IMR-90 (cell line): ENCODE measurements around the gene CCDC40. TPM values are rescaled to one million over a fixed set of nuclear protein-coding genes. Genes with fewer than 3 reads are reported as not detected.

Experiments used
- ATAC-seq: fragments of 200-7000 bp; cut with Tn5 transposase; 2 replicates; pipeline ENCODE4 v1.9.1; 2020; ENCODE audit warnings: low read depth, mild to moderate bottlenecking, moderate library complexity
- BruUV-seq: library from RNA; stranded (reverse); fragments of 400-500 nt; replicated peaks from 2 replicates; lab custom pipeline; 2021; lab: Mats Ljungman, UMichigan
- CTCF ChIA-PET: fragments of 300-600 bp; formaldehyde crosslinking; extraction: SDS; loops from one replicate; lab custom pipeline; 2021; ENCODE audit warnings: antibody characterized with exemption; lab: Yijun Ruan, JAX
- POLR2A ChIA-PET: fragments of 300-600 bp; sonication (Branson Sonifier 250); formaldehyde crosslinking; loops from one replicate; lab custom pipeline; 2022; ENCODE audit warnings: antibody characterized with exemption; ENCODE audit not compliant: unreplicated experiment; lab: Charles Lee
- DNase-seq: peaks from one replicate; pipeline ENCODE4 v3.0.0; 2013
- H2AFZ ChIP-seq: replicated peaks from 2 replicates; pipeline ENCODE3; 2013; ENCODE audit warnings: low read length, mild to moderate bottlenecking; ENCODE audit not compliant: poor library complexity
- H2AK5ac ChIP-seq: 2 replicates; pipeline ENCODE4 v1.6.1; 2013; ENCODE audit warnings: low read depth, low read length, inconsistent platforms
- H2AK9ac ChIP-seq: replicated peaks from 2 replicates; pipeline ENCODE3; 2013; ENCODE audit warnings: mild to moderate bottlenecking, low read depth, low read length, moderate library complexity; ENCODE audit not compliant: poor library complexity
- H2BK120ac ChIP-seq: 2 replicates; pipeline ENCODE4 v1.6.1; 2013; ENCODE audit warnings: low read depth, low read length, inconsistent platforms
- H2BK15ac ChIP-seq: 3 replicates; pipeline ENCODE4 v1.6.1; 2013; ENCODE audit warnings: low read depth, low read length, inconsistent platforms
- H2BK20ac ChIP-seq: 2 replicates; pipeline ENCODE4 v1.6.1; 2013; ENCODE audit warnings: low read depth, mild to moderate bottlenecking, inconsistent platforms, low read length, moderate library complexity
- H2BK5ac ChIP-seq: 2 replicates; pipeline ENCODE4 v1.6.1; 2013; ENCODE audit warnings: mild to moderate bottlenecking, low read depth, low read length, inconsistent platforms; ENCODE audit not compliant: poor library complexity, severe bottlenecking
- H3K14ac ChIP-seq: replicated peaks from 2 replicates; pipeline ENCODE4 v1.6.1; 2013; ENCODE audit warnings: low read depth, low read length, inconsistent platforms
- H3K18ac ChIP-seq: 2 replicates; pipeline ENCODE4 v1.6.1; 2013; ENCODE audit warnings: low read depth, low read length, control low read depth
- H3K23ac ChIP-seq: 2 replicates; pipeline ENCODE4 v1.6.1; 2013; ENCODE audit warnings: low read depth, low read length, inconsistent platforms
- H3K27ac ChIP-seq: 2 replicates; pipeline ENCODE4 v1.5.1; 2013; ENCODE audit warnings: mild to moderate bottlenecking, control low read depth, low read length; ENCODE audit not compliant: insufficient read depth
- H3K27me3 ChIP-seq: 2 replicates; pipeline ENCODE4 v1.6.1; 2013; ENCODE audit warnings: low read length; ENCODE audit not compliant: control insufficient read depth, insufficient read depth
- H3K36me3 ChIP-seq: 2 replicates; pipeline ENCODE4 v1.6.1; 2013; ENCODE audit warnings: low read length, mixed read lengths; ENCODE audit not compliant: control insufficient read depth, insufficient read depth
- H3K4ac ChIP-seq: 2 replicates; pipeline ENCODE4 v1.6.1; 2013; ENCODE audit warnings: low read depth, low read length, inconsistent platforms
- H3K4me1 ChIP-seq: 2 replicates; pipeline ENCODE4 v1.6.1; 2013; ENCODE audit warnings: low read length, mixed read lengths; ENCODE audit not compliant: control insufficient read depth, insufficient read depth
- H3K4me2 ChIP-seq: 2 replicates; pipeline ENCODE4 v1.6.1; 2013; ENCODE audit warnings: low read depth, mild to moderate bottlenecking, control low read depth, low read length, moderate library complexity
- H3K4me3 ChIP-seq: 2 replicates; pipeline ENCODE4 v1.5.1; 2013; ENCODE audit warnings: low read depth, mild to moderate bottlenecking, control low read depth, low read length, moderate library complexity; ENCODE audit not compliant: insufficient read depth
- H3K56ac ChIP-seq: 2 replicates; pipeline ENCODE4 v1.6.1; 2013; ENCODE audit warnings: low read length, inconsistent platforms; ENCODE audit not compliant: insufficient read depth; ENCODE audit errors: extremely low read depth
- H3K79me1 ChIP-seq, 2 experiments: 2 replicates each; pipeline ENCODE4 v1.6.1; 2013; ENCODE audit warnings: low read length in 2 of 2, inconsistent platforms in 1 of 2, low read depth in 1 of 2
- H3K9ac ChIP-seq: 2 replicates; pipeline ENCODE4 v1.6.1; 2013; ENCODE audit warnings: low read depth, low read length, control low read depth
- H3K9me1 ChIP-seq: 2 replicates; pipeline ENCODE4 v1.6.1; 2013; ENCODE audit warnings: low read length, inconsistent platforms; ENCODE audit not compliant: insufficient read depth
- H3K9me3 ChIP-seq: 2 replicates; pipeline ENCODE4 v1.6.1; 2013; ENCODE audit warnings: low read length; ENCODE audit not compliant: control insufficient read depth, insufficient read depth
- H4K20me1 ChIP-seq: 2 replicates; pipeline ENCODE4 v1.6.1; 2013; ENCODE audit warnings: low read length, inconsistent platforms; ENCODE audit not compliant: insufficient read depth
- H4K5ac ChIP-seq: 2 replicates; pipeline ENCODE4 v1.6.1; 2013; ENCODE audit warnings: mild to moderate bottlenecking, low read depth, low read length, control low read depth
- H4K8ac ChIP-seq, 2 experiments: 2 replicates each; pipeline ENCODE4 v1.6.1; 2013; ENCODE audit warnings: low read depth in 2 of 2, low read length in 2 of 2, control low read depth in 1 of 2, inconsistent platforms in 1 of 2
- H4K91ac ChIP-seq: 2 replicates; pipeline ENCODE4 v1.6.1; 2013; ENCODE audit warnings: low read depth, low read length, inconsistent platforms; ENCODE audit not compliant: insufficient read depth
- BHLHE40 ChIP-seq: fragments of 150-350 bp; IDR thresholded peaks from 2 replicates; pipeline ENCODE4 v1.6.1; 2016; ENCODE audit warnings: mild to moderate bottlenecking, low read depth, low read length
- CEBPB ChIP-seq: IDR thresholded peaks from 2 replicates; pipeline ENCODE4 v1.6.1; 2012; ENCODE audit warnings: low read depth, low read length, improper control_type of control experiment
- CHD1 ChIP-seq: IDR thresholded peaks from 2 replicates; pipeline ENCODE4 v1.6.1; 2012; ENCODE audit warnings: low read depth, low read length, improper control_type of control experiment
- CTCF ChIP-seq: conservative IDR thresholded peaks from 2 replicates; pipeline ENCODE4 v1.5.1; 2012; ENCODE audit warnings: mild to moderate bottlenecking, low read depth, low read length, improper control_type of control experiment
- FOS ChIP-seq: fragments of 150-350 bp; IDR thresholded peaks from 2 replicates; pipeline ENCODE4 v1.6.1; 2016; ENCODE audit warnings: low read depth, low read length
- MAFK ChIP-seq: IDR thresholded peaks from 2 replicates; pipeline ENCODE4 v1.6.1; 2012; ENCODE audit warnings: low read depth, low read length, improper control_type of control experiment
- MAZ ChIP-seq: IDR thresholded peaks from 2 replicates; pipeline ENCODE4 v1.6.1; 2012; ENCODE audit warnings: low read depth, mild to moderate bottlenecking, low read length, improper control_type of control experiment, moderate library complexity, borderline replicate concordance
- MXI1 ChIP-seq: IDR thresholded peaks from 2 replicates; pipeline ENCODE4 v1.6.1; 2012; ENCODE audit warnings: low read depth, mild to moderate bottlenecking, low read length, moderate library complexity, borderline replicate concordance
- NFE2L2 ChIP-seq: fragments of 150-350 bp; IDR thresholded peaks from 2 replicates; pipeline ENCODE4 v1.6.1; 2016; ENCODE audit warnings: low read depth, mild to moderate bottlenecking, low read length
- POLR2A ChIP-seq: IDR thresholded peaks from 2 replicates; pipeline ENCODE4 v1.6.1; 2012; ENCODE audit warnings: mild to moderate bottlenecking, low read depth, low read length
- RAD21 ChIP-seq: IDR thresholded peaks from 2 replicates; pipeline ENCODE4 v1.6.1; 2012; ENCODE audit warnings: low read length, improper control_type of control experiment
- RCOR1 ChIP-seq: IDR thresholded peaks from 2 replicates; pipeline ENCODE4 v1.6.1; 2012; ENCODE audit warnings: mild to moderate bottlenecking, low read length, improper control_type of control experiment; ENCODE audit not compliant: insufficient replicate concordance
- RFX5 ChIP-seq: IDR thresholded peaks from 2 replicates; pipeline ENCODE4 v1.8.0; 2012; ENCODE audit warnings: low read depth, mild to moderate bottlenecking, low read length, moderate library complexity
- SMC3 ChIP-seq: fragments of 150-350 bp; IDR thresholded peaks from 2 replicates; pipeline ENCODE4 v1.6.1; 2016; ENCODE audit warnings: low read depth, mild to moderate bottlenecking, antibody characterized with exemption, low read length, moderate library complexity
- WGBS, 2 experiments: methylation state at CpG; one replicate each; pipeline versions ENCODE4 v1.1.5 to v1.1.7; 2013; ENCODE audit warnings: missing lambda C conversion rate in 2 of 2; ENCODE audit not compliant: insufficient read length in 1 of 2; ENCODE audit errors: extremely low coverage in 2 of 2; 5-methylcytosine and 5-hydroxymethylcytosine counted together
- dilution Hi-C: fragments of 300-500 bp; cut with HindIII; formaldehyde crosslinking; loops from one replicate; pipeline ENCODE4 v1.14.3; 2018; ENCODE audit warnings: low sequenced_read_pairs; ENCODE audit not compliant: unreplicated experiment
- in situ Hi-C: fragments of 300-500 bp; cut with MboI; formaldehyde crosslinking; loops from 3 replicates; pipeline ENCODE4 v1.14.3; 2019; ENCODE audit warnings: low sequenced_read_pairs, inconsistent platforms, mixed read lengths
- intact Hi-C: fragments of 100-400 bp; cut with micrococcal nuclease; formaldehyde crosslinking; loops from 2 replicates; pipeline ENCODE4 v1.10.0; 2022
- polyA plus RNA-seq, 3 experiments: library from polyadenylated mRNA; depleted of rRNA; stranded (reverse); fragments of >200 nt; gene quantifications; 2 replicates each; pipeline ENCODE4 v1.2.3, GENCODE V29; 2012; ENCODE audit warnings: low replicate concordance in 1 of 3
- total RNA-seq: library from RNA; depleted of rRNA; stranded (reverse); fragments of >200 nt; gene quantifications from 2 replicates; pipeline ENCODE4 v1.2.3, GENCODE V29; 2012
- TF ChIP-seq, protein P1 (sequence below): fragments of 150-350 bp; IDR thresholded peaks from 2 replicates; pipeline ENCODE4 v1.6.1; 2016; ENCODE audit warnings: low read depth, mild to moderate bottlenecking, low read length, moderate library complexity, borderline replicate concordance

The CCDC40 gene
- total and polyA plus RNA-seq, 2 of the 4 experiments (the other 2 are of a cell fraction) = 0.90 to 4.7 TPM

GRCh38 chr17:80017226-80018010 lies 19.0 kb upstream of the CCDC40 start:
- Histone ChIP-seq H3K9ac (no peak overlapping the region), H3K56ac (no peak overlapping the region), H4K20me1 (peaks cover 19% of the 10 kb centered on the region), H2BK120ac (no peak overlapping the region), H2BK5ac (no peak overlapping the region), H3K4ac (no peak overlapping the region), H3K36me3 (peaks cover 7% of the 10 kb centered on the region), H3K4me3 (no peak overlapping the region), H4K8ac (no peak overlapping the region), H3K18ac (no peak overlapping the region), H3K23ac (no peak overlapping the region), H3K9me1 (peaks cover 4% of the 10 kb centered on the region), H2AK9ac (no peak overlapping the region), H2AFZ (no peak overlapping the region), H3K4me2 (no peak overlapping the region), H2AK5ac (no peak overlapping the region), H2BK20ac (no peak overlapping the region), H4K5ac (no peak overlapping the region), H3K9me3 (peaks cover 2% of the 10 kb centered on the region; the same call in 1 of the 2 replicates), H3K79me1 (peaks cover 11 to 37% of the 10 kb centered on the region in 2 experiments), H3K27ac (no peak overlapping the region), H3K4me1 (no peaks in the 10 kb centered on the region; the same call in 1 of the 2 replicates), H4K91ac (no peak overlapping the region), H3K27me3 (no peaks in the 10 kb centered on the region), H2BK15ac (no peak overlapping the region), H3K14ac (no peak overlapping the region)
- CTCF ChIA-PET = interaction anchor here (0.7 kb wide), 1 partner anchor 9 kb away, joined by 4 read pairs; no protein-coding TSS in a partner anchor
- intact Hi-C loops = no loop called here
- no CpG with 5 or more reads among the region's 18 CpGs for WGBS, 2 experiments
- dilution Hi-C loops = no loop called here
- ATAC-seq = no peak
- POLR2A ChIA-PET = no interaction called here
- in situ Hi-C loops = no loop called here
- DNase-seq = no peak
- TF ChIP-seq NFE2L2 = no peak
- no peak for TF ChIP-seq BHLHE40
- no peak for TF ChIP-seq MAZ
- TF ChIP-seq CEBPB = no peak
- TF ChIP-seq FOS = no peak
- TF ChIP-seq SMC3 = no peak
- TF ChIP-seq RFX5 = no peak
- TF ChIP-seq RCOR1 = no peak
- TF ChIP-seq POLR2A = no peak
- TF ChIP-seq MXI1 = no peak
- TF ChIP-seq RAD21 = no peak
- no peak for TF ChIP-seq CTCF
- TF ChIP-seq, protein P1, sequence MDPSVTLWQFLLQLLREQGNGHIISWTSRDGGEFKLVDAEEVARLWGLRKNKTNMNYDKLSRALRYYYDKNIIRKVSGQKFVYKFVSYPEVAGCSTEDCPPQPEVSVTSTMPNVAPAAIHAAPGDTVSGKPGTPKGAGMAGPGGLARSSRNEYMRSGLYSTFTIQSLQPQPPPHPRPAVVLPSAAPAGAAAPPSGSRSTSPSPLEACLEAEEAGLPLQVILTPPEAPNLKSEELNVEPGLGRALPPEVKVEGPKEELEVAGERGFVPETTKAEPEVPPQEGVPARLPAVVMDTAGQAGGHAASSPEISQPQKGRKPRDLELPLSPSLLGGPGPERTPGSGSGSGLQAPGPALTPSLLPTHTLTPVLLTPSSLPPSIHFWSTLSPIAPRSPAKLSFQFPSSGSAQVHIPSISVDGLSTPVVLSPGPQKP = no peak
- no peak for TF ChIP-seq CHD1
- no peak for TF ChIP-seq MAFK
- BruUV-seq = no TSS peak
